ENCODE results near the gene JPH3. TPM values are rescaled to one million over a fixed set of nuclear protein-coding genes. Genes with fewer than 3 reads are reported as not detected.

Gene JPH3
- total RNA-seq, 1 donor from 2014 or later = not detected

DNA sequence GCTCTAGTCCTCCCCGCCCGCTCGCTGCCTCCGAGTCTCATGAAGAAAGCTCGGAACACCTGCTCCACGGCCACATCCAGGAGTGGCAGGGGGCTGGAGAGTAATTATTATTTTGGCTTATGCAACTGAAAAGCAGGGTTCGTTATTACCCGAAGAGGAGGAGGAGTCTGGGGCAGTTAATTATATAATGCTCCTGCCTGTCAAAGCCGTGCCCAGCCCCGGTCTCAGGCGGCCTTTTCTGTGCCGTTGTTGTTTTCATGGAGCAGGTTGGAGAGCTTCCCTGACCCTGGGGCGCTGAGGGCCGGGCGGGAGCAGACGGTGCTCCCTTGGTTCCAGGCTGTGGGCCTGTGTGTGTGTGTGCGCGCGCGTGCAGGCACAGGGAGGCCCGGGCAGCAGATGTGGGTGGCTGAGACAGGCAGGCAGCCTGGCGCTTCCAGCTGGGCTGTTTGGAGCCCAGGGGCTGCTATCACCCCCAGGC is 2.4 kb downstream of the JPH3 start:
- Histone ChIP-seq H3K27me3 (ENCODE audit: control insufficient read depth, insufficient read depth, low read length) (peaks cover 22% of the 10 kb centered on the region), H3K36me3 (ENCODE audit: control insufficient read depth, insufficient read depth, low read length) (no peaks in the 10 kb centered on the region), H3K4me3 (ENCODE audit: low read depth, low read length) (no peak overlapping the region)
- no peak for TF ChIP-seq CTCF (IDR thresholded peaks at IDR 0.05; ENCODE audit: insufficient read depth, low read length, severe bottlenecking)
- FAIRE-seq (no peak), DNase-seq (ENCODE audit: low read depth) (no peak)

DNA sequence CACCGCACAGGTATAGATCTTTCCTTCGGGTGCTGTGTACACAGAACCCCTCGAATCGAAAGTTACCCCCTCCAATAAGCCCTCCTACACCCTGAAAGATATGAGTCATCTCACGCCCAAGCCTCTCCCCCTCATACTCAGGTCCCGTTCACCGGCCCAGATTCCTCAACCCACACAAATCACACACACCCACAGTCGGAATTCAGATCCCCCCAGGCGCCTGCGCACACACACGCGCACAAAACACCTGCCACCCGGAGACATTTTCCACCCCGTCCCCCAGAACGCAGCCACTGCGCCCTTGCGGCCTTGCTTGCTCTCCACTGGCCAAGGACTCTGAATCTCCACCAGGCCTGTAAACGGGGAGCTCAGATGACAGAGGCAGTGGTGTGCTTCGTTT is 4.9 kb downstream of the JPH3 start:
- Histone ChIP-seq H3K27me3 (ENCODE audit: control insufficient read depth, insufficient read depth, low read length) (peaks cover 18% of the 10 kb centered on the region), H3K4me3 (ENCODE audit: low read depth, low read length) (no peak overlapping the region), H3K36me3 (ENCODE audit: control insufficient read depth, insufficient read depth, low read length) (no peaks in the 10 kb centered on the region)
- no peak for FAIRE-seq
- no peak for TF ChIP-seq CTCF (IDR thresholded peaks at IDR 0.05; ENCODE audit: insufficient read depth, low read length, severe bottlenecking)
- DNase-seq (ENCODE audit: low read depth) = no peak

- TF ChIP-seq CTCF (IDR thresholded peaks at IDR 0.05; ENCODE audit: insufficient read depth, low read length, severe bottlenecking) = no peak
- Histone ChIP-seq H3K4me3 (ENCODE audit: low read depth, low read length) (no peak overlapping the region), H3K36me3 (ENCODE audit: control insufficient read depth, insufficient read depth, low read length) (no peaks in the 10 kb centered on the region), H3K27me3 (ENCODE audit: control insufficient read depth, insufficient read depth, low read length) (peaks cover 18% of the 10 kb centered on the region)
- no peak for FAIRE-seq
- DNase-seq (ENCODE audit: low read depth) = no peak
Measured at GRCh38 chr16:87607871-87608270, 5.6 kb downstream of the JPH3 start.

DNA sequence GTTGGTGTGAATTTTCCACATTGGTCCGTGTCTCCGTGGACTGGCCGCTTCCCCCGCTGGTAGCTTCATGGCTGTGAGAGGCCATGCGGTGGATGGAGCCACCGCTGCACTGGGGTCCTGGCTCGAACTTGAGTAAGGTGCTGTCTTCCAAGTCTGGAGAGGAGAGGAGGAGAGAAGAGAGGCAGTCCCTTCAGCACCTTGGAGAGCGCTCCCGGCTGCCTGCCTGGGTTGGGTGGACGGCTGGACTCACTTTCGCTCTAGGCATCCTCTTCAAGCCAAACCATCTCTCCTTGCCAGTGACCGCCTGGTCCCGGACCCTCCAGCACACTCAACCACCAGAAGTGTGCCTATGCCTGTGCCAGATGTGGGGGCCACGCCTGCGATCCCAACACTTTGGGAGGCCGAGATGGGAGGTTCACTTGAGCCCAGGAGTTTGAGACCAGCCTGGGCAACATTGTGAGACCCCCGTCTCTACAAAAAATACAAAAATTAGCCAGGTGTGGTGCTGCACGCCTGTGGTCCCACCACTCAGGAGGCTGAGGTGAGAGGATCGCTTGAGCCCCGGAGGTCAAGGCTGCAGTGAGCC is 6.2 kb downstream of the JPH3 start:
- no peak for TF ChIP-seq CTCF (IDR thresholded peaks at IDR 0.05; ENCODE audit: insufficient read depth, low read length, severe bottlenecking)
- peak; percentile 14 for DNase-seq (ENCODE audit: low read depth)
- Histone ChIP-seq H3K4me3 (ENCODE audit: low read depth, low read length) (no peak overlapping the region), H3K27me3 (ENCODE audit: control insufficient read depth, insufficient read depth, low read length) (peaks cover 12% of the 10 kb centered on the region), H3K36me3 (ENCODE audit: control insufficient read depth, insufficient read depth, low read length) (no peaks in the 10 kb centered on the region)
- FAIRE-seq = no peak

GRCh38 chr16:87610026-87610425 is 7.7 kb downstream of the JPH3 start:
- DNase-seq (ENCODE audit: low read depth) = no peak
- no peak for TF ChIP-seq CTCF (IDR thresholded peaks at IDR 0.05; ENCODE audit: insufficient read depth, low read length, severe bottlenecking)
- no peak for FAIRE-seq
- Histone ChIP-seq H3K27me3 (ENCODE audit: control insufficient read depth, insufficient read depth, low read length) (peaks cover 4% of the 10 kb centered on the region), H3K36me3 (ENCODE audit: control insufficient read depth, insufficient read depth, low read length) (no peaks in the 10 kb centered on the region), H3K4me3 (ENCODE audit: low read depth, low read length) (no peak overlapping the region)

DNA sequence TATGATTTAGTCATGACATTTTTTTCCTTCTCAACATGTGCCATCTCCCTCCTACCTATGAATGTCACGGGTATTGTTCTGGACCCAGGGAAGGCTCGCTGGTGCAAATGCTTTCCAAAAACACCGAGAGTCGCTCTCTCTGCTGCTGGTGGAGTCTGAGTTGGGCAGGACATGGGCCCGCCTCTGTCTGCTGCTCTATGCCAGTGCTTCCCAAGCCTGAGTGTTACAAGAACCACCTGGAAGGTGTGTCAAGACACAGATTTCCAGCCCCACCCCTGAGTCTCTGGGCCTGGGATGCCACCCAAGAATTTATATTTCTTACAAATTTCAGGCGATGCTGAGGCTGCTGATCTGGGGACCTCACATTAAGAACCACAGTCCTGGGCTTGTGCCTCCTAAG is 9.1 kb downstream of the JPH3 start:
- Histone ChIP-seq H3K4me3 (ENCODE audit: low read depth, low read length) (no peak overlapping the region), H3K27me3 (ENCODE audit: control insufficient read depth, insufficient read depth, low read length) (no peaks in the 10 kb centered on the region), H3K36me3 (ENCODE audit: control insufficient read depth, insufficient read depth, low read length) (no peaks in the 10 kb centered on the region)
- DNase-seq (ENCODE audit: low read depth) (no peak), FAIRE-seq (no peak)
- no peak for TF ChIP-seq CTCF (IDR thresholded peaks at IDR 0.05; ENCODE audit: insufficient read depth, low read length, severe bottlenecking)

All from bronchial epithelial cell (primary cell).